ENCODE results near the gene RPS6KC1.

- TF ChIP-seq CTCF (conservative IDR thresholded peaks at IDR 0.05; ENCODE audit: low read length) (no peak), EZH2phosphoT487 (IDR thresholded peaks at IDR 0.05; ENCODE audit: borderline replicate concordance, low read depth, low read length) (no peak)
Observed at GRCh38 chr1:213099682-213100399, 48.8 kb downstream of the RPS6KC1 start.
